Keratinocyte (primary cell): ENCODE data around the gene DEPDC1B.

Experiments used
- EZH2 ChIP-seq: IDR thresholded peaks from one replicate; pipeline ENCODE4 v1.6.1; 2012; ENCODE audit warnings: inconsistent platforms, mild to moderate bottlenecking, low read length, moderate library complexity
- TF ChIP-seq, protein P1 (sequence below), 3 experiments: IDR thresholded peaks in 1 of 3; conservative IDR thresholded peaks in 1 of 3; optimal IDR thresholded peaks in 1 of 3; 2 replicates in 2 of 3; 3 replicates in 1 of 3; pipeline versions ENCODE3 to v1.5.1; 2011; ENCODE audit warnings: low read length in 3 of 3, mild to moderate bottlenecking in 3 of 3, moderate library complexity in 2 of 3, control low read depth in 1 of 3, inconsistent platforms in 1 of 3; ENCODE audit not compliant: insufficient read depth in 2 of 3; ENCODE audit errors: extremely low read depth in 1 of 3

DNA sequence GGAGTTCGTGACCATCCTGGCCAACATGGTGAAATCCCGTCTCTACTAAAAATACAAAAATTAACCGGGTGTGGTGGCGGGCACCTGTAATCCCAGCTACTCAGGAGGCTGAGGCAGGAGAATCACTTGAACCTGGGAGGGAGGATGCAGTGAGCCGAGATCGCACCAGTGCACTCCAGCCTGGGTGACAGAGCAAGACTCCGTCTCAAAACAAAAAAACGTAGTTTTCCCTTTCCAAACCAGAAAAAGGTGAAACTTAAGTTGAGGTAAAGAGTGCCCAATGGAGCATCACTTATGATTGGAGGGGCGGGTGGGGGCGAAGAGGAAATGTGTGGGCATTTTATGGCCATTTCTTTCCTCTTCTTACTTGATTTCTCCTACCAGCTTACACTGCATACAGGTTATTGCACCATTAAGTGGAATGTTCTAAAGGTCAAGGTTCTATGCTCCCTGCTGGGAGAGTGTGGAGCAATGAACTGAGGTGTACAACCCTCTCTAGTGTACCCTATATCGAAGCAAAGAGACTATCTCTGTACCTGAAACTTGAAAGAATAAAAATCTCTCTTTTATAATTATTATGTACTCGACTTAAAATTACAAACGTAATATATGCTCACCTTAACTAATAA, 136.2 kb downstream of the DEPDC1B start:
- no peak for TF ChIP-seq EZH2
- TF ChIP-seq, protein P1, sequence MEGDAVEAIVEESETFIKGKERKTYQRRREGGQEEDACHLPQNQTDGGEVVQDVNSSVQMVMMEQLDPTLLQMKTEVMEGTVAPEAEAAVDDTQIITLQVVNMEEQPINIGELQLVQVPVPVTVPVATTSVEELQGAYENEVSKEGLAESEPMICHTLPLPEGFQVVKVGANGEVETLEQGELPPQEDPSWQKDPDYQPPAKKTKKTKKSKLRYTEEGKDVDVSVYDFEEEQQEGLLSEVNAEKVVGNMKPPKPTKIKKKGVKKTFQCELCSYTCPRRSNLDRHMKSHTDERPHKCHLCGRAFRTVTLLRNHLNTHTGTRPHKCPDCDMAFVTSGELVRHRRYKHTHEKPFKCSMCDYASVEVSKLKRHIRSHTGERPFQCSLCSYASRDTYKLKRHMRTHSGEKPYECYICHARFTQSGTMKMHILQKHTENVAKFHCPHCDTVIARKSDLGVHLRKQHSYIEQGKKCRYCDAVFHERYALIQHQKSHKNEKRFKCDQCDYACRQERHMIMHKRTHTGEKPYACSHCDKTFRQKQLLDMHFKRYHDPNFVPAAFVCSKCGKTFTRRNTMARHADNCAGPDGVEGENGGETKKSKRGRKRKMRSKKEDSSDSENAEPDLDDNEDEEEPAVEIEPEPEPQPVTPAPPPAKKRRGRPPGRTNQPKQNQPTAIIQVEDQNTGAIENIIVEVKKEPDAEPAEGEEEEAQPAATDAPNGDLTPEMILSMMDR (optimal IDR thresholded peaks at IDR 0.05 in 1 of 3, IDR thresholded peaks at IDR 0.05 in 1 of 3, conservative IDR thresholded peaks at IDR 0.05 in 1 of 3; ENCODE audit: extremely low read depth in 1 of 3, insufficient read depth in 2 of 3, low read length in 3 of 3): no peak
